Stimulated activated CD8-positive, alpha-beta memory T cell treated with anti-CD3 and anti-CD28 coated beads, Interleukin-2, amount 100 ng/mL, for 1 hour (primary cell): Measurements from ENCODE around the gene GPC6.

Source experiments
- DNase-seq, 2 donors: peaks; one replicate each; pipeline ENCODE4 v3.0.0-alpha.2; 2020; ENCODE audit warnings: low read depth in 2 of 2

Gene GPC6

GRCh38 chr13:94243551-94243950 is 1016.9 kb downstream of the GPC6 start:
- DNase-seq = no peak

- DNase-seq = no peak
Observed at GRCh38 chr13:94246495-94246894, 1019.9 kb downstream of the GPC6 start.

- no peak for DNase-seq
Observed at GRCh38 chr13:94247890-94248289, 1021.3 kb downstream of the GPC6 start.

GRCh38 chr13:94248454-94249228 is 1022.0 kb downstream of the GPC6 start:
- no peak for DNase-seq

- no peak for DNase-seq
Observed at GRCh38 chr13:94249512-94249911, 1022.9 kb downstream of the GPC6 start.

DNA sequence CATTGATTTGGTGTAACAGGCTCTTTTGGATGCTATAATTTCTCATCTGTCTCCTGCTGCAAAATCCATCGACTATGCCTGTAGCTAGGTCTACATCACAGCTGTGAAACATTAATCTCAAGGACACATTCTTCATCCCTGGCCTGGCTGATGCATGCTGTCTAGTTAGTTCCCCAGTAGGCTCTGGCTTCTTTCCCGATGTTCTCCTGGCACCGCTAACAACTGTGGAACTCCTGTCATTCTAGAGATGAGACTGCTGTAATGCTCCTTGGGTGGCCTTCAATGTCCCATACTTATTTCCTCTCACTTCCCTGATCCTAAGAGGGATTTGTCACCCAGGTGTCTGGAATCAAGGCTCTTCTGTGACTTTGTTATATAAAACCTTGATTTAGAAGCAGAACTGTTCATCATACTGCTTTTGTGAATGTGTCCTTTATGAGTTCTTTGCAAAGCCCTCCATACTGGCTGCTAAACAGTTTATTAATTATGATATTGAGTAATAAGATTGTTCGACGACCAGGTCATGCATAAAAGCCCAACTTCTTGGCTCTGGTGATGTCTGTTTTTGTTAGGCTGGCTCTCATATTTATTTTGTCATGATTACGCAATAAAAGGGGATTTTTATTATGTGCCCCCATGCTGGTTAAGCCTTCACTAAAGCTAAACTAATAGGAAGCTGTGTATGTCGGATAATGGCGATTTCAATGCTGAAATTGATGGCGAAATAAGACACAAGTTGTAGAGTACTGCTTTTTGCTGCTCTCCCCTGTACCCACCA is 1025.4 kb downstream of the GPC6 start:
- DNase-seq = no peak

GRCh38 chr13:94254737-94255136 is 1028.1 kb downstream of the GPC6 start:
- DNase-seq = no peak

GRCh38 chr13:94256721-94257120 is 1030.1 kb downstream of the GPC6 start:
- DNase-seq = no peak

DNA sequence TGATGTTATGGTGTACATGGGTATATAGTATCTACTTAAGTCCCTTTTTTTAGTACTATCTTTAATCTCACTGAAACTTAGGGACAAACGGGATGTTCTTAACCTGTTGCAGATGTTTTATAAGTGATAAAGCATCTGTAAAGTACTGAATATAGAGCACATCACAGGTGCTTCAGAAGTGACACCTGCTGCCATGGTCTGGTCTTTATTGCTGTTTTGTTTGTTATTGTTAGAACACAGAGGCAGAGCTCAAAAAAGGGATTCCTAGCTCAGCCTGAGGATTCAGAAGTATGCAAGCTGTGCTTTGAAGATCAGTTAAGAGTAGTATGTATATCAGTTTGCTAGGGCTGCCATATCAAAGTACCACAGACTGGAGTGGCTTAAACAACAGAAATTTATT is 1033.4 kb downstream of the GPC6 start:
- DNase-seq = no peak

- DNase-seq = no peak
Observed at GRCh38 chr13:94261163-94261562, 1034.6 kb downstream of the GPC6 start.

DNA sequence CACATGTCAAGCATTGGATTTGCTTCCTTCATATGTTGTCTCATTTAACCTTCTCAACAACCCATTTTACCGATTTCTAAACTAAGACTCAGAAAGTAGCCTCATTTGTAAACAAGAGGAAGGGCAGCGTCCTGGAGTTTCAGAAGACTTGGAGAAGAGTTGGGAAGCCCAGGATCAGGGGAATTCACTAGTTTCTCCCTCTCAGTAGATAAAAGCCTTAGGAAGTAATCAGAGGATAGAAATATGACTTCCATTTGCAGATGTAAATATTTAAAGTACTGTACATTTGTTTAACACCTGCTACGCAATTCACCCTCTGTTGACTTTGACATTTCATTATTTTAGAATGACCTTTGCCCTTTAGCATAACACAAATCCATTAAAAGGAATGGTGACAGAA is 1036.4 kb downstream of the GPC6 start:
- DNase-seq = no peak

- DNase-seq = no peak
Observed at GRCh38 chr13:94267581-94268366, 1041.2 kb downstream of the GPC6 start.

DNA sequence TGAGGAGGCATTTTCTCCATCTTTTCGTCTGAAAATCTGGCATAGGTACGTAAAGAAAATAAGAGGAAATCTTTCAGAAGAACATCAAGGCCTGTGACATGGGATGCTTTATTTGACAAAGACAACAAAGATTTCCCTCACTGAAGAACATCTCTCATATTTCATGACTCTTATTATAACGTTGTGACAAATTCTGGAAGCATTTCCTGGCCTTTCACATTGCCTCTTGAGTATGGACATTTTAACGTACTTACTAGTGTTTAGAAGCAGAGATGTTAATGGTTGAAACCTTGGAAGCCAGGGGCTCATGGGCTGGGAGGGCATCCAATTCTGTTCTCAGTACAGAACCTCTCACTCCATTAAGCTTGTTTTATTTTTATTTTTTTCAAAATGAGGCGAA is 1042.1 kb downstream of the GPC6 start:
- DNase-seq = no peak

DNA sequence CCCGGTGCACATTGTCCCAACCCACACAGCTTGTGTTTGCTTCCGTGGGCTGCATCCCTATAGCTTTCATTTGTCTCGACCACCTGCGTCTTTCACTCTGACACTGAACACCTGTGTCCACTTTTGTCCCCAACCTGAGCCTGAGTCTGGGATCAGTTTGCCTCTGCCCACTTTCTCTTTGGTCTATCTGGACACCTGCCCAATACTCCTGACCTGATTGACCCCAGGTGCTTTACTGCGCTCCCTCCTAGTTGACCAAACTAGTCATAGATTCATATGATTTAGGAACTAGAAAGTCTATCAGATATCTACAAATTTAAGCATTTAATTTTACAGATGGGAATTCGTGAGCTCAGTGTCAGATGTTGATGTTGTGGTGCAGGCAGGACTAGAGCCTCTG is 1043.0 kb downstream of the GPC6 start:
- DNase-seq = no peak

GRCh38 chr13:94270556-94270955 is 1043.9 kb downstream of the GPC6 start:
- DNase-seq = no peak

GRCh38 chr13:94272038-94272437 is 1045.4 kb downstream of the GPC6 start:
- no peak for DNase-seq

DNA sequence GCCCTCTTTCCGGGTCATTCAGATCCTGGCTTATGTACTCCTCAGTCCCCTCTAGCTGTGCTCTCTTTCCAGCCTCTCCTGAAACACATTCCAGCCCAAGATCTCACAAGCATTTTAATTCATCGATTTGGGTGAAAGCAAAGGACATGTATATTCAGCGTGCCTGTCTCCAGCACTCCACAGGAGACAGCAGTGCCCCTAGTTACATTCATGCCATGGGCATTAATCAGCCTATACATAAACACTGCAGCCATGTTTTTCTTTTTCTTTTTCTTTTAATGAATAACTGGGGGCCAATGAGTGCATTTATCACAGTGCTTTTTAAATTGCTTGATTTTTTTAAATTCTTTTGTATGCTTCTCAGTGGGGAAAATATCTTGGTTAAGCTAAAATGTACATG is 1053.7 kb downstream of the GPC6 start:
- no peak for DNase-seq

DNA sequence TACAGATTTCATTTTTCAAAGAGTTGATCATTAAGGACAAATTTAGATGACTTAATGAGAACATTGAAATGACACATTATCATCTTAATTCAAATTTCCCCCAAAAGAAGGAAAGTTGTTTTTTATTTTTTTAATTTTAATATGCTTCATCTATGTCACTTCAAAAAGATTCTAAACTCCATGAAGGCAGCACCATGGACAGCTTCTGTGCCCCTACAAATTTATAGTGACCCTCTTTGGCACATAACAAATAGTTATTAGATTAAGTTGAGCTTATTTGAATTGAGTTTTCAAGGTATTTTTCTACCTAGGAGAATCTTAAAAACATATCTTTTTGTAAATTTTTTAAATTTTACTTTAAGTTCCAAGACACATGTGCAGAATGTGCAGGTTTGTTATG is 1054.2 kb downstream of the GPC6 start:
- no peak for DNase-seq

DNA sequence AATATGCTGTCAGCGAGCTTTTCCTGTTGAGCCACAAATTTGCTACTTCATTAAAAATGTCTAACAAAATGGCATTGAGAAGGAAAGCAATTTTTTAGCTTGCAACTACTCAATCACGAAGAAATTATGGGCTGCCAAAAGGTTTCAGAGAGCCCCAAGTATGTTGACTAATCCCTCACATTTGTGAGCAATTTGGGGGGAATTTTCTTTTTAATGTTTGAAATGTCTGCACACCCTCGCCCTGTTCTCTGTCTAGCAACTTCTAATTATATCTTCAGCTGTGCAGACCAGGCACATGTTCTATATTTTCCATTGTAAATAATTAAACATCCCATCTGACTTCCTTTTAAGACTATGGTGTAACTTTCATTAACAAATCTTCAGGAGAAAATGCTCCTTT is 1060.0 kb downstream of the GPC6 start:
- no peak for DNase-seq

DNA sequence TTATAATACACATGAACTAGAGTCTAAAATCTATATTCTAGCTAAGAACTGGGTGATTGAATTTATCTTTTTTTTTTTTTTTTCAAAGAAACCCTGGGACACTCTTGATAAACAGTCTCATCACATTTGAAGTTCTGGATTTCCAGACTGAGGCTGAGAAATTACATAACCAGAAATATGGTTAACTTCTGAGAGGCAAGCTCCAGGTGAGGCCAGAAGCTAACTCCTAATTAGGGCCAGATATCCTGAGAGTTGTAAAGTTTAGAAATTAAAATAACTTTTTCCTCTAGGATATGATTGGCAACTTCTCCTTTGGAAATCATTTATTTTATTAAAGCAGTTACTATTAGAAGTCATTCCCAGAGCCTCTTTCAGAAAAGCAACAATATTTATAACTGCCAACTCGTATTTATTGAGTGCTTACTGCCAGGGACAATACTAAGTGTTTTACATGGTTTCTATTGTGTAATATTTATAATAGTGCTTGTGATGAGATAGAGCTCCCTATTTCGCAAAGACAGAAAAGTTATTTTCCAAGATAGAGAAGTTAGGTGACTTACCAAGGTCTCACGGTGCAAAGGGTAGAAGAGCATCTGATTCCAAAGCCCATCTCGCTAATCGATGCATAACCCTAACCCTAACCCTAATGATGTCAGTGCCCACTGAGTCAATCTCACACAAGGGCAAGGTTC is 1065.2 kb downstream of the GPC6 start:
- DNase-seq = no peak

GRCh38 chr13:94292323-94292640 is 1065.7 kb downstream of the GPC6 start:
- DNase-seq = no peak

DNA sequence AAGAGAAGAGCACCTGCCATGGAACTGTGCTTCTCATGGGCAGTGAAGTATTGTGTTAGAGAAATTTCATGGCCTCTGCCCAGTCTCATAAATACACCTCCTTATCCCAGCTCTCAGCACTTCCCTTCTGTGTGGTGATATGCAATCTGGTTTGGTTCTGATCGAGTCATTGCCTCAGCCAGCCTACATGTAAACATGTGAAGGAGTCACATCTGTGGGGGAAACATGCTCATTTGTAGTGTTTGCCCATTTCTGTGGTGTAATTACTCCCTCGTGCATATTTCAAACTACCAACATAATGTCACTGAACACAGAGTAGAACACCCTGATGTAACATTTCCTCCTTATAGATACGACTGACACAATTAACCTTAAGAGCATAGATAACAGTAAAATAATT is 1069.9 kb downstream of the GPC6 start:
- no peak for DNase-seq
